ENCODE measurements around the gene GADD45GIP1. TPM values are rescaled to one million over a fixed set of nuclear protein-coding genes. Genes with fewer than 3 reads are reported as not detected.
"Not testable (repeated sequence)": the region's sequence is repeated elsewhere in the genome, so short reads cannot be mapped to it uniquely, and the experiment has no call there.

The GADD45GIP1 gene
- polyA plus RNA-seq, 10 donors, result 31.4 to 56.6 (median 38.7) TPM

GRCh38 chr19:12992729-12993128 lies 35.7 kb upstream of the GADD45GIP1 start:
- DNase-seq, result no peak

DNA sequence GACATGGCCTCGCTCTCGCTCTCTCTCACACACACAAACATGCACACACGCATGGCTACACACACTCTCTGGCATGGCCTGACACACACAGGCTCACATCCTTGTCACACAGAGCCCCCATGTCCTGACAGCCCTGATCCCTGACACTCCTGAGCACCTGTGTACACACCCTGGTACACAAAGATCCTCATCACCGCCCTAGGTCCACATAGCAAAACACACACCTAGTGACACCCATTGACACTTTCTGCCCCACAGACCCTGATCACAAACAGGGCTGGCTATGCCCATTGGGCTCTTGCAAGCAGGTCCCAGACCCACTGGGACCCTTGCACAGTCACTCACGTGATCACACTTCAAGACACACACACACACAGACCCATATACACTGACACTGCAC lies 34.3 kb upstream of the GADD45GIP1 start:
- peak in 1 of 3 donors; percentile 9 for DNase-seq

DNA sequence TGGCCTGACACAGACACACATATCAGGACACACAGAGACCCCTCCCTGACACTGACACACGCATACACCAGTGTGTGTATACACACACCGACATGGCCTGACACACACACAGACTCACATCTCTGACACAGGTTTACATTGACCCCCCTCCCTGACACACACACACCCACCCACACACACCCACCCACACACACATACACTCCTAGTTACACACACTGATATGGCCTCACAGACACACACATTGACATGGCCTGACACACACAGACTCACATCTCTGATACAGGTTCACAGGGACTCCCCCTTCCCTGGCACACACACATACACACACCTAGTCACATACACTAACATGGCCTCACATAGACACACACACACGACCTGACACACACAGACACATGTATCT lies 33.8 kb upstream of the GADD45GIP1 start:
- DNase-seq, result peak in 1 of 3 donors; percentile 9

DNA sequence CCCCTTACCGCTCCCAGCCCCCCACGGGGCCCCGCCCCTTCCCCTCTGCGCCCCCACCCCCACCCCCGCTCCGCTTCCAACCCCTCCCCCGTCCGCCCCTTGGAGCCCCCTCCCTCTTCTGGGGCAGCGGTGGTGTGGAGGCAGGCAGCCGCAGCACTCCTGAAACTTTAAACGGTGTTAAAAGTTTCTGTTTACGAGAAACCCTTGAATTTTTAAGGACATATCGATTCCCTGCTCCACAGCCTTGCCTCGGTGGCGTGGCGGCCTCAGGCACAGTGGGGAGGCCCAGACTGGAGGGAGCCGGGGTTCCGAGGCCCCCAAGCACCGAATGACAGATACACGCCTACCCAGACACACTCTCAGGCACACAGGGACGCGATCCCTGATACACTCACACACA lies 33.4 kb upstream of the GADD45GIP1 start:
- peak in 1 of 3 donors; percentile 11 for DNase-seq

- DNase-seq, result peak in 1 of 3 donors; percentile 5
These were observed 30.8 kb upstream of the GADD45GIP1 start for GRCh38 chr19:12987781-12988180.

DNA sequence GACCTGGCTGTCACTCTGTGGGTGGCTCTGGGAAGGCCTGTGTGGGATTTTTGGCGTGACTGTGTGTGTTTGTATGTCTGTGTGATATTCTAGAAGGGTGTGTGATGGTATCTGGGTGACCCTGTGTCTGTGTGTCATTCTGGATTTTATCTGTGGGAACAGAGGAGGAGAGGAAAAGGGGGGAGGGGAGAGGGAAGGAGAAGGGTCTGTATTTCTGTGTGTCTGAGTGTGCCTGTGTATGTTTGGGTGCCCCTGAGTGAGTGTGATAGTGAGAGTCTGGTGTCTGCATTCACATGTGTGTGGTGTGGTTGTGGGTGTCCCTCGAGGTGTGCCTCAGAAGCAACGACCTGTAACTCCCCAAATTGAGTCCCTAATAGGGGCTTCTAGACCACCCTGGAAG lies 30.2 kb upstream of the GADD45GIP1 start:
- DNase-seq, result peak in 1 of 3 donors; percentile 5

GRCh38 chr19:12986726-12987125 lies 29.7 kb upstream of the GADD45GIP1 start:
- peak in 1 of 3 donors; percentile 16 for DNase-seq

GRCh38 chr19:12985049-12985776 lies 28.2 kb upstream of the GADD45GIP1 start:
- peak; percentile 66 to 88 (median 68) for DNase-seq

DNA sequence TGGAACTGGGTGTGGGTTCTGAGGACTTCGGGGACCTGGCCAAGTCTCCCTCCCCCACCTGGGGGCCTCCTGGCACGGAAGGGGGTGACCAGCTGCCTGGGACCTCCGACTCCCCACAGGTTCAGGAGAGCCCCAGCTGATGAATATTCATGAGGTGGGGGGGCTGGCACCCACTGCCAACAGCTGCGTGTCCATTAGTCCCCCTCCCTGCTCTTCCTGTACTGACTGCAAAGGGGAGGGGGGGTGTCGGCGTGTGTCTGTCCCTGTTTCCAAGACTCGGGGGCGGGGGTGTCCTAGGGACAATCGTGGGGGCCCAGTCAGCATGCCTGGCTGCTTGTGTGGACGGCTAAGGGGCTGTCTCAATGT lies 27.6 kb upstream of the GADD45GIP1 start:
- peak in 1 of 3 donors; percentile 68 for DNase-seq

DNA sequence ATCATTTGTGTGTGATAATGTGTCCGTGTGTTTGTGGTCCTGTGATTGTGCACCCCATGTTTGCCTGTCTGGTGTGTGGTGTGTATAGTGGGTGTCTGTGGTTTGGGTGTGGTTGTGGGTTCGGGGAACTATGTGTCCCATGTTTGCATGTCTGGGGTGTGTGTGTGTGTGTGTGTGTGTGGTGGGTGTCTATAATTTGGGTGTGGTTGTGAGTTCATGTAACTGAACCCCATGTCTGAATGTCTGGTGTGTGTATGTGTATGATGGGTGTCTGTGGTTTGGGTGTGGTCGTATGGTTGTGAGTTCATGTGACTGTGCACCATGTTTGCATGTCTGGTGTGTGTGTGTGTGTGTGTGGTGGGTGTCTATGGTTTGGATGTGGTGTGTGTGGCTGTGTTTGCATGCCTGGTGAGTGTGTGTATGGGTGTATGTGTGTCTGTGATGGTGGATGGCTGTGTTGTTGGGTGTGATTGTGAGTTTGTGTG lies 27.2 kb upstream of the GADD45GIP1 start:
- peak in 1 of 3 donors; percentile 56 for DNase-seq

- DNase-seq, result peak; percentile 71 to 90 (median 81)
These were observed 26.6 kb upstream of the GADD45GIP1 start for GRCh38 chr19:12983542-12984142.

- DNase-seq, result no peak
These were observed 26.1 kb upstream of the GADD45GIP1 start for GRCh38 chr19:12983091-12983490.

DNA sequence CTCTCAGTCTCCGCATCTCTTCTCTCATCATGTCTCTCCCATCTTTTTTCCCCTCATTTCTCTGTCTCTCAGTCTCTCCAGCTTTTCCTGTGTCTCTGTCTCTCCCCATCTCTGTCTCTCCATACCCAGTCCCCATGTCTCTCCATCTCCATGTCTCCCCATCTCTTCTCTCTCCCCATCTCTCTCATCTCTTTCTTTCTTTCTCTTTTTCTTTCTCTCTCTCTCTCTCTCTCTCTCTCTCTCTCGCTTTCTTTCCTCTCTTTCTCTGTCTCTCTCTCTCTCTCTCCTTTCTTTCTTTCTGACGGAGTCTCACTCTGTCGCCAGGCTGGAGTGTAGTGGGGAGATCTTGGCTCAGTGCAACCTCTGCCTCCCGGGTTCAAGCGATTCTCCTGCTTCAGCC lies 25.6 kb upstream of the GADD45GIP1 start:
- DNase-seq, result no peak

GRCh38 chr19:12979974-12980373 lies 23.0 kb upstream of the GADD45GIP1 start:
- no peak for DNase-seq

- not testable (repeated sequence) for DNase-seq
These were observed 19.1 kb upstream of the GADD45GIP1 start for GRCh38 chr19:12976109-12976508.

GRCh38 chr19:12975221-12975741 lies 18.3 kb upstream of the GADD45GIP1 start:
- no peak for DNase-seq

- peak in 1 of 3 donors; percentile 49 for DNase-seq
These were observed 17.5 kb upstream of the GADD45GIP1 start for GRCh38 chr19:12974301-12975220.

GRCh38 chr19:12973236-12973635 lies 16.2 kb upstream of the GADD45GIP1 start:
- no peak for DNase-seq

DNA sequence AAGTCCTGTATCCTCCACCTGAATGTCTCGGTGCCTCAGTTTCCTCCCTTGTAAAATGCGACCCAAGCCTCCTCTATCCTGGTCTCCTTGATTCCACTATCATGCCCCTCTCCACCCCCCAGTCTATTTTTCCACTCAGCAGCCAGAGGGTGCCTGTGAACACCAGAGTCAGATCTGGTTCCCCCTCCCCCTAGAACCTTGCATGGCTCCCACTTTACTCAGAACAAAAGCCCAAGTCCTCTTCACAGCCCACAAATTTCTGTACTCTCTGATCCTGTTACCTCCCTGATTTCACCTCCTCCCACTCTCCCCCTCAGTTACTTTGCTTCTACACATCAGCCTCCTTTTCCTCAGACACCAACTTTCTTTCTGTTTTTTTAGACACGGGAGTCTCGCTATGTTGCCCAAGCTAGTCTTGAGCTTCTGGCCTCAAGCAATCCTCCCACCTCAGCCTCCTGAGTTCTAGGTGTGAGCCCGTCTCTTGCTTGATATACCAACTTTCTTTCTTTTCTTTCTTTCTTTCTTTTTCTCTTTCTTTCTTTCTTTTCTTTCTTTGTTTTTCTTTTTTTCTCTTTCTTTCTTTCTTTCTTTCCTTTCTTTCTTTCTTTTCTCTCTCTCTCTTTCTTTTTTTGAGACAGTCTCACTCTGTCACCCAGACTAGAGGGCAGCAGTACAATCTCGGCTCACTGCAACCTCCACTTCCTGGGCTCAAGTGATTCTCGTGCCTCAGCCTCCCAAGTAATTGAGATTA lies 13.2 kb upstream of the GADD45GIP1 start:
- DNase-seq, result no peak

DNA sequence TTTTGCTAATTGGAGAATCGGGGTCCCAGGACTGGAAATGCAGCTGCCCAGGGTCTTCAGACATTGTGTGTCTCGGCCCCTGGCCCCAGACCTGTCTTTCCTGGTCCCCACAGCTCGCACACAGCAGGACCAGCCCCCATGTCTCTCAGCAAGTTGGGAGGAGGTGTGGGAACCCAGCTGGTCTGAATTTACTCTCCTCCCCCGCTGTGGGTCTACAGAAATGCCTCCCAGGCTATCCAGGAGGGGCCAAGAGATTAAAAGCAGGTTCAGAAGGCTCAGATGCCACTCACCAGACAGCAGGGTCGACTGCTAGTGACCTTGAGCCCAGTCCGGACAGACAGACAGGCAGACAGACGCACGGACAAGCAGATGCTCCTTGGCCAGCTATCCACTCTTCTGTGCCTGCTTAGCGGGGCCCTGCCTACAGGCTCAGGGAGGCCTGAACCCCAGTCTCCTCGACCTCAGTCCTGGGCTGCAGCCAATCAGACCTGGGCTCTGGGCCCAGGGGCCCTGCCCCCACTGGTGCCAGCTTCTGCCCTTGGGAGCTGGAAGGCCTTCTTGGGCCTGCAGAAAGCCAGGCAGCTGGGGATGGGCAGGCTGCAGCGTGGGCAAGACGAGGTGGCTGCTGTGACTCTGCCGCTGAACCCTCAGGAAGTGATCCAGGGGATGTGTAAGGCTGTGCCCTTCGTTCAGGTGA lies 12.4 kb upstream of the GADD45GIP1 start, which contains the start of gene DAND5:
Gene DAND5 (plus strand): TSS at position 285 of the 697 bp plus-strand sequence. CDS start 85 bp downstream, at position 370.
- DNase-seq, result no peak
